ENCODE data around the gene PPP1R7.

PPP1R7 gene

DNA sequence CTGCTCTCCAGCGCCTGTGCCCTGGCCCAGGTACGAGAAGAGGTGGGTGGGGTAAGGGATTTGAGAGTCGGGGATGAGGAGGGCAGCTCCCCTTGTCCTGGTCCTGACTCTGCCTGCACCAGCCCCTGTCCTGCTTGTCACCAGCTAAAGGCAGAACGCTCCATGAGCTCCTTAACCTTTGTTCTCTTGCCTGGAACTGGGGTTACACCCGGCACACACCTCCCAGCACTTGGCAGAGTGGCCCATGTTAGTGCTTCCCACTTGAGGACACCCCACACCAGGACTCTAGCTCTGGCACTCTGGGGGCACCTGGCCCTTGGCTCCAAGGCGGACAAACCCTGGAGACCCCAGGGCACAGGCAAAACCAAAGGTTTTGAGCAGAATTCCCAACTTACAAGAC lies 57.4 kb downstream of the PPP1R7 start:
- in situ Hi-C loops (cut with MboI; ENCODE audit: low sequenced_read_pairs): no loop called here

DNA sequence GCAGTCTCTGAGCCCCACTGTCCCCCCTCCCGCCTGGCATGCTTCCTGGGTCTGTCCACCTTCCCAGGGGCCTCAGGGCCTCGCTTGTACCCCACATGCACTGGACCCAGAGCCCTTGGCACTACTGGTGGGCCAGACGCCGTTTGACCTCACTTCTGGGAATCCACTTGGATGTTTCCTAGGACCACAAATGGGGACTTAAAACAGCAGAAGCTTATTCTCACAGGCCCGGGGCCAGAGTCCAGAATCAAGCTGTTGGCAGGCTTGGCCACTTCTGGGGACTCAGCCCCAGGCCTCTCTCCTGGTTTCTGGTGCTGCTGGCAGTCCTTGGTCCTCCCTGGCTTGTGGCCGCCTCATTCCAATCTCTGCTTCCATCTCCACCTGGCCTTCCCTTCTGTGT lies 57.8 kb downstream of the PPP1R7 start:
- in situ Hi-C loops (cut with MboI; ENCODE audit: low sequenced_read_pairs): no loop called here

DNA sequence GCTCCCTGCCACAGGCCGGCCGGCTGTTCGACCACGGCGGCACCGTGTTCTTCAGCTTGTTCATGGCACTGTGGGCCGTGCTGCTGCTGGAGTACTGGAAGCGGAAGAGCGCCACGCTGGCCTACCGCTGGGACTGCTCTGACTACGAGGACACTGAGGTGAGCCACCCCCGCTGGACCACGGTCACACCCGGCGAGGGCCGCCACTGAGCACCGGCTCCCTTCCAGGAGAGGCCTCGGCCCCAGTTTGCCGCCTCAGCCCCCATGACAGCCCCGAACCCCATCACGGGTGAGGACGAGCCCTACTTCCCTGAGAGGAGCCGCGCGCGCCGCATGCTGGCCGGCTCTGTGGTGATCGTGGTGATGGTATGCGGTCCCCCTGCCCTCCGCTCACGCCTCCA lies 59.0 kb downstream of the PPP1R7 start:
- in situ Hi-C loops (cut with MboI; ENCODE audit: low sequenced_read_pairs): no loop called here

DNA sequence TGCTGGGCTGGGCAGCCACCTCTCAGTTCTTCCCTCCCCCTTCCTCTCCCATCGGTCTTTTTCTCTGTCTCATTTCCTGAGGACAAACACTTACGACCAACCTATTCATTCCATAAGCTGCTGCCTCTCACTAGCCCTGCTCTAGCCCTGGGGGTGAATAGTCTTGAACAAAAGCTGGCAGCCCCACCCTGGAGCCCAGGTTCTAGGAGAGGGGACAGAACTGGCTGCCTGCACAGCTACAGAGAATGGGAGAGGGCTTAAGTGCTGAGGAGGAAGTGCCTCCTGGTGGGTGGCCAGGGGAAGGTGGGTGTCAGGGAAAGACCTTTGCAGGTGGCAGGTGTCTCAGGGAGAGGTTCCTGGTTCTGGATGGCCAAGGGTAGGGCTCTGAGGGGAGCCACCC lies 61.0 kb downstream of the PPP1R7 start:
- in situ Hi-C loops (cut with MboI; ENCODE audit: low sequenced_read_pairs): no loop called here

DNA sequence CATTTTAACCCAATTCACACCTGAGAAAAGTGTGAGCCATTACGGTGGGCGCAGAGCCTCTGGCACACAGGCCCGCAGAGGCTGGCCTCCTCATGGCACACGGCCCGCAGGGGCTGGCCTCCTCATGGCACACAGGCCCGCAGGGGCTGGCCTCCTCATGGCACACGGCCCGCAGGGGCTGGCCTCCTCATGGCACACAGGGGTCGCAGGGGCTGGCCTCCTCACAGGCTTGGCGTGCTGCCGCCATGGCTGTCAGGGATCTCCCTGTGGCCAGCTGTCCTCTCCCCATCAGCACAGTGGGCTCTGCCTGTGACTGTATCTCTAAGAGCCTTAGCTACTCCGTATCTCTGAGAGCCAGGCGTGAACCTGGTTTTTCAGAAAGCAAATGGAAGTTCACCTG lies 62.8 kb downstream of the PPP1R7 start:
- in situ Hi-C loops (cut with MboI; ENCODE audit: low sequenced_read_pairs): no loop called here

DNA sequence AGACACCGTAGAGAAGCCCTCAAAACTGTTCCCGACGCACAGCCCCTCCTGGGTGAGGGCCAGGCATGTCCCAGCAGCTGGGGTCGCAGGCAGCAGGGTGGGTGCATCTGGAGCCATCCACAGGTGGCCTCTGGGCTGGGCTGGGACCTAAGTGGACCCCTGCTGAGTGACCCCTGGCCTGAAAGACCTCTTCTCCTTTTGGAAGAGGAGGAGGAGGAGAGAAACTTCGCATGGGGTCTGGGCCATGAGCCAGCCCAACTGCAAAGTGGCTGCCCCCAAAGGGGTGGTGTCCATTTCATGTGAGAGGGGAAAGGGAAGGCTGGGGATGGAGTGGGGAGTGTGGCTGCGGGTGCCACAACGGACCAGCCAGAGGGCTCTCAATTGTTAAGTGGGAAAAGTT lies 63.3 kb downstream of the PPP1R7 start:
- in situ Hi-C loops (cut with MboI; ENCODE audit: low sequenced_read_pairs): no loop called here

DNA sequence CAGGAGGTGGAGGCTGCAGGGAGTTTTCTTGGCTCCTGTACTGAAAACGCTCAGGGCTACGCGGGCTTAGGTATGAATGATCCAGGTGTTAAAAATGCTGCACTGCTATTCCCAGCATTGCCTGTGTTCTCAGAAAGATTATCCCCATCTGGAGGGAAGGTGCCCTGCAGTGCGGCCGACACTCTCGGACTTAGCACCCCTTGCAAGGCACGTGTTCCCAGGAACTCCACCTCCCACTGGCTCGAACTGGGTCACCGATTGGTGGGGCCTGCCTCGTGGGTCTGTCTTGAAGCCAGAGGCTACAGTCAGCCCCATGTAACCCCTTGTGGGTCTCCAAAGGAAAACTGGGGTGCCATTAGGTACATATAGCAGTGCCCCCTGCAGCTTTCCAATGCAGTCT lies 63.9 kb downstream of the PPP1R7 start:
- in situ Hi-C loops (cut with MboI; ENCODE audit: low sequenced_read_pairs): no loop called here

DNA sequence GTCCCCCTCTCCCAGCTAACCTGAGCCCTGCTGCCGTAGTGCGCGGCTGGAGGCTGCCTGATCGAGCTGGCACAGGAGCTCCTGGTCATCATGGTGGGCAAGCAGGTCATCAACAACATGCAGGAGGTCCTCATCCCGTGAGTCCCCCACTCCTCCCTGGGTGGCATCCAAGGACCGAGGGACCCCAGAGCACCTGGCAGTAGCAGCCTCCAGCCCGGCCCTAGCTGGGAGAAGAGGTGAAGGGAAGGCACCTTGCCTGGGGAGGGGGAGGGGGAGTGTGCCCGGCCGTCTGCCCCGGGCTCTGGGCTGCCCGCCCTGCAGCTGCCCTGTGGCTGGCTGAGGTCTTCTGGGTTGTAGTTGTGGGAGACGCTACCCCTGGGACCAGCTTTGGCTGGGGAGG lies 64.5 kb downstream of the PPP1R7 start:
- in situ Hi-C loops (cut with MboI; ENCODE audit: low sequenced_read_pairs): no loop called here

DNA sequence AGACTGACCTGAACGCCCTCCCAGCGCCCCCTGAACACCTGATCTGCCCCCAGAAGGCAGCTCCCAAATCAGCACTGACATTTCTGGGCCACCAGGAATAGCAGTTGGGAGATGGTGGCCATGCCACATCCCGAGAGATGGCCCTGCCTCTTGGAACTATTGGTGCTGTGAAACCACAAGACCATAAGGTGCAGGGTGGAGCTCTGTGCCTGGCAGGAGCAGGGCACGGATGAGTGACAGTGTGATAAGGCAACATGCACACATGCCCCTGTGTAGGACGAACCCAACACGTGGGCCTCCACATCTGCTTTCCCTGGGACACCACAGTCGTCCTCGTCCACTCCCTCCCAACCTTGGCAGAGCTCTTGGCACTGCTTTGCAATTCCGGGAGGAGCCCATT lies 65.2 kb downstream of the PPP1R7 start:
- in situ Hi-C loops (cut with MboI; ENCODE audit: low sequenced_read_pairs): no loop called here

DNA sequence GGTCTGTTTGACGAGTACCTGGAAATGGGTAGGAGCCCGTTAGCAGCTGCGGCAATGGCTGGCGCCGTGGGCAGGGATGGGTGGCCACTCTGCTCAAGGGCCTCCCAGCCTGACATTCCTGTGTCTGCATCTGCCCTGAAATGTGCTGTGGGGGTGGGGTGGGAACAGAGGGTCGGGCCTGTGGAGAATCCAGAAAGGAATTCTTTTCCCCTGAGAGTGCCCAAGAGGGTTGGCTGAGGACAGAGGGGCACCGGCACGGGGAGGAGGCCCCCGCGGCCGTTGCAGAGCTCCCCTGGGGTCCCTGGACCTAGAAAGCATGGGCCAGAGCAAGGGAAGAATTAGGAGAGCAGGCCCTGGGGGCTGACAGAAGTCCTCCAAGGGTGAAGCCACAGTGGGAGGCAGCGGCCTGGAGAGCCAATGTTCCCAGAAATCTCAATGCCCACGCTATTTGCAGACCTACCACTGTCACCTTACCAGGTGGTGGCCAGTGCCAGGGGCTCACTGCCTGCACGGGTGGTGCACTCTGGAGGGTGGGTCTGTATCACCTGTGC lies 66.0 kb downstream of the PPP1R7 start:
- in situ Hi-C loops (cut with MboI; ENCODE audit: low sequenced_read_pairs): no loop called here

DNA sequence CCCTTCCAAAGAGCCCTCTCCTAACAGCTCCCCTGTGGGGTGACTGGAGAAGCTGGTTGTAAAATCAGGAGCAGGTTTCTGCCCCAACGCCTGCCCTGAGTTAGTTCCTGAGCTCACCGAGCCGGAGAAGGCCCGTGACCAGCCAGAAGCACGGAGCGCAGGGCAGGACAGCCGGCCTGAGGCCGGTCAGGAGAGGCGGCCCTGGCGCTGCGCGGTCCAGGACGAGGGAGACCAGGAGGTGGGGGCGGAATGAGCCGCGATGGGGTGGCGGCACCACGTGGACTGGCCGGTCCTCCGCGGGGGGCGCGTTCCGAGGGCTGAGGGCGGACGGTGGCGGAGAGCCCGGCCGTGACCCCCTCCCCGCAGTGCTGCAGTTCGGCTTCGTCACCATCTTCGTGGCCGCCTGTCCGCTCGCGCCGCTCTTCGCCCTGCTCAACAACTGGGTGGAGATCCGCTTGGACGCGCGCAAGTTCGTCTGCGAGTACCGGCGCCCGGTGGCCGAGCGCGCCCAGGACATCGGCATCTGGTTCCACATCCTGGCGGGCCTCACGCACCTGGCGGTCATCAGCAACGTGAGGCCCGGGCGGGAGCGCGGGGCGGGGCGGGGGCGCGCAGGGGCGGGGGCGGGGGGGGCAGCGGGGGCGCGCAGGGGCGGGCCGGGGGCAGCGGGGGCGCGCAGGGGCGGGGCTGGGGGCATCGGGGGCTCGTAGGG lies 67.2 kb downstream of the PPP1R7 start:
- in situ Hi-C loops (cut with MboI; ENCODE audit: low sequenced_read_pairs): no loop called here

DNA sequence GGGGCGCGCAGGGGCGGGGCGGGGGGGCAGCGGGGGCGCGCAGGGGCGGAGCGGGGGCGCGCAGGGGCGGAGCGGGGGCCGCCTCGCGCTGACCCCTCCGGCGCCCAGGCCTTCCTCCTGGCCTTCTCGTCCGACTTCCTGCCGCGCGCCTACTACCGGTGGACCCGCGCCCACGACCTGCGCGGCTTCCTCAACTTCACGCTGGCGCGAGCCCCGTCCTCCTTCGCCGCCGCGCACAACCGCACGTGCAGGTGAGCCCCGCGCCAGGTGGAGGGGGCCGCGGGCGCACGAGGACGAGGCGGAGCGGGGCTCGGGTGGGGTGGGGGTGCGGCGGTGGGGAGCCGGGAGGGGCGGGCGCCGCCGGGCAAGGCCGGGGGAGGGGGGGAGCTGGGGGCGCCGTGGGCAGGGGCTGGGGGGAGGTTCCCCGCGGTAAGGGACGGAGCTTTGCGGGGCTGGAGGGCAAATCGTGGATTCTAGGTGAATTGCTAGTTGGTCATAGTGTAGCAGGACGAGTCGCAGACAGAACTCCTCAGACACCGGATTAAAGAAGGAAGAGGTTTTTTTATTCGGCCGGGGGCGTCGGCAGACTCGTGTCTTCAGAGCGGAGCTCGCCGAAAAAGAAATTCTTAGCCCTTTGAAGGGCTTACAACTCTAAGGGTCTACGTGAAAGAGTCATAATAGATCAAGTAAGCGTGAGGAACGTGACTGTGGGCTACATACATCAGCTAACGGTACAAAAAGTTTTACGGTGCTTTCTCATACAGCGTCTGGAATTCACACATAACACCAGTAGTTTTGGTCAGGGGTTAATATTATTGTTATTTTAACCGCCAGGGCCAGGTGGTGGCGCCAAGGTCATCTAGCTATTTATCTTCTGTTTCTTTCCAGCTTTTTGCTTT lies 68.1 kb downstream of the PPP1R7 start:
- in situ Hi-C loops (cut with MboI; ENCODE audit: low sequenced_read_pairs): no loop called here

DNA sequence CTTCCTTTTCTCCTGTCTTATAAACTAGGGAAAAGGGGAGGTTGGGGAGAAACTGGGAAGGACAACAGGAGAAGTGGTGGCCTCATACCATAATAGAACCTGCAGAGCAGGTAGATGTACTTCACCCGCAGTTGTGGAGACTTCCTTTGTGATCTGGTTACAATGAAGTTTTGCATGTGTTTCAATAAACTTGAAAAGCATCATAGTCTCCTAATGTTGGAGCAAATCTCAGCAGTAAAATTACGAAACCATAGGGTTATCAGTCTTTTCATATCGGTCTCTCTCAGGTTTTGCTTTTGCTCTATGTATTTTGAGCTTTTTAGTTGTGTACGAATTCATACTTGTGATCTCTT lies 68.7 kb downstream of the PPP1R7 start:
- in situ Hi-C loops (cut with MboI; ENCODE audit: low sequenced_read_pairs): no loop called here

DNA sequence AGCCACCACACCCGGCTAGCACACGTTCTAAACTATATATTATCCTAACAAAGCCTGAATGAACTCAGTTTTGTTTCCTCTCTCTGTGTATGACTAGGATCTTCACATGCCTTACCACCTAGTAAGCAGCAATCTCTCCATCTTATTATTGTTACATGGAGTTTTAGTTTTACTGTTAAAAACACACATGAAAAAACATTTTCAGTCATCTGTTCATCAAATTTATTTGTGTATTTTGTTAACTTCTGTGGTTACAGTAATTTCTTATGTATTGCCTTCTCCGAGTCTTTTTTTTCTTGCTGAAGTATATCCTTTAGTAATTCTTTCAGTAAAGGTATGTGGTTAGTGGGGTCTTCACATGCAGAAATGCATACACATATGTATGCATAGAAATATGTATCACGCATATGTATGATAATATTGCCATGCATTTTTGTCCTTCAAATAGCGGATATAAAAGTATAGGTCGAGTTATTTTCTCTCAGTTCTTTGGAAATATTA lies 69.6 kb downstream of the PPP1R7 start:
- in situ Hi-C loops (cut with MboI; ENCODE audit: low sequenced_read_pairs): no loop called here

DNA sequence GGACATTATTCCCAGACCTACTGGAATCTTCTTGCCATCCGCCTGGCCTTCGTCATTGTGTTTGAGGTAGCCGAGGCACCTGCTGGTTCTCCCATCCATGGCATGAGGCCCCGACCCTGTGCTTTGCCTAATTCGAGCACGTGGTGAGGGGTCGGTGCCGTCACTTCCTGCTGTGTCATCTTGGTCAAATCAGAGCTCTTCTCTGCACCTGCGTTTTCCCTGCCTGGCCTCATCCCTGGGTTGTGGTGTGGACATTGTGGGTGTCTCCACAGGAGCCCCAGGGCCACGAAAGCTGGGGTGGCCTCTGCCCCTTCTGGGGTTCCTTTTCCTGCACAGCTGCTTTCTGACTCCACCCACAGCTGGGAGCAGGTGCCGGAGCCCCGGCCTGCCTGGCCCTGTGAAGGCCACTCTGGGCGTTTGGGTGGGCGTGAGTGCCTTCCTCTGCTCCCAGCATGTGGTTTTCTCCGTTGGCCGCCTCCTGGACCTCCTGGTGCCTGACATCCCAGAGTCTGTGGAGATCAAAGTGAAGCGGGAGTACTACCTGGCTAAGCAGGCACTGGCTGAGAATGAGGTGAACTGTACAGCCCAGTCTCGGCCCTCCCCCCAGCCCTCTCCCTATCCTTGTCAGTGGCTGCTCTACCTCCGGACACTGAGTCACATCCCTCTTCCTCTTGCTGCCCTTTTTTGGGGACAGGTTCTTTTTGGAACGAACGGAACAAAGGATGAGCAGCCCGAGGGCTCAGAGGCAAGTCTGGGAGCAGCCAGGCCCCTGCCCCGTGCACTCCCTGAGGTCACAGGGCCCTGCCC lies 73.1 kb downstream of the PPP1R7 start:
- in situ Hi-C loops (cut with MboI; ENCODE audit: low sequenced_read_pairs): no loop called here

DNA sequence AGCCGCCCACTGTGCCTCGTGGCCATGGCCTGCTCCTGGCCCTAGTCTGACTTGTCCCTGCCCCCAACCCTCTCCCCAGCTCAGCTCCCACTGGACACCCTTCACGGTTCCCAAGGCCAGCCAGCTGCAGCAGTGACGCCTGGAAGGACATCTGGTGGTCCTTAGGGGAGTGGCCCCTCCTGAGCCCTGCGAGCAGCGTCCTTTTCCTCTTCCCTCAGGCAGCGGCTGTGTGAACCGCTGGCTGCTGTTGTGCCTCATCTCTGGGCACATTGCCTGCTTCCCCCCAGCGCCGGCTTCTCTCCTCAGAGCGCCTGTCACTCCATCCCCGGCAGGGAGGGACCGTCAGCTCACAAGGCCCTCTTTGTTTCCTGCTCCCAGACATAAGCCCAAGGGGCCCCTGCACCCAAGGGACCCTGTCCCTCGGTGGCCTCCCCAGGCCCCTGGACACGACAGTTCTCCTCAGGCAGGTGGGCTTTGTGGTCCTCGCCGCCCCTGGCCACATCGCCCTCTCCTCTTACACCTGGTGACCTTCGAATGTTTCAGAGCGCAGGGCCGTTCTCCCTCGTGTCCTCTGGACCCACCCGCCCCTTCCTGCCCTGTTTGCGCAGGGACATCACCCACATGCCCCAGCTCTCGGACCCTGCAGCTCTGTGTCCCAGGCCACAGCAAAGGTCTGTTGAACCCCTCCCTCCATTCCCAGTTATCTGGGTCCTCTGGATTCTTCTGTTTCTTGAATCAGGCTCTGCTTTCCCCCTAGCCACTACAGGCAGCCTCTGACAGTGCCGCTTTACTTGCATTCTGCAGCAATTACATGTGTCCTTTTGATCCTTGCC lies 74.0 kb downstream of the PPP1R7 start:
- in situ Hi-C loops (cut with MboI; ENCODE audit: low sequenced_read_pairs): no loop called here

DNA sequence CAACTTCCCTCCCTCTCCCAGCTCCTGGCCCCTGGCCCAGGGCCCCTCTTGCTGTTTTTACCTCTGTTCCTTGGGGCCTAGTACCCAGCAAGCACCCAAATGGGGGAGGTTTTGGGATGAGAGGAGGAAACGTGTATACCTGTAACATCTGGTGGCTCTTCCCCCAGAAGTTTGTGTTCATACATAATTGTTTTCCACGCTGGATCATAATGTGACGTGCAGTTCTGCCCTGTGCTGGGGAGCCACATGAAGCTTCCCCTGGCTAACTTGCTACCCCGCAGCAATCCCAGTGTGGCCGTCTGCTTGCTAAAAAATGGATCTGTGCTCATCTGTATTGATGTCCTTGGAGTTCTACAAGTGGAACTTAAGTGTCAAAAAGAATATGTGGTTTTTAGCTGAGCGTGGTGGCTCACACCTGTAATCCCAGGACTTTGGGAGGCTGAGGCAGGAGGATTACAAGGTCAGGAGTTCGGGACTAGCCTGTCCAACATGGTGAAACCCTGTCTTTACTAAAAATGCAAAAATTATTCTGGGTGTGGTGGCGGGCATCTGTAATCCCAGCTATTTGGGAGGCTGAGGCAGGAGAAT lies 74.7 kb downstream of the PPP1R7 start:
- in situ Hi-C loops (cut with MboI; ENCODE audit: low sequenced_read_pairs): no loop called here

DNA sequence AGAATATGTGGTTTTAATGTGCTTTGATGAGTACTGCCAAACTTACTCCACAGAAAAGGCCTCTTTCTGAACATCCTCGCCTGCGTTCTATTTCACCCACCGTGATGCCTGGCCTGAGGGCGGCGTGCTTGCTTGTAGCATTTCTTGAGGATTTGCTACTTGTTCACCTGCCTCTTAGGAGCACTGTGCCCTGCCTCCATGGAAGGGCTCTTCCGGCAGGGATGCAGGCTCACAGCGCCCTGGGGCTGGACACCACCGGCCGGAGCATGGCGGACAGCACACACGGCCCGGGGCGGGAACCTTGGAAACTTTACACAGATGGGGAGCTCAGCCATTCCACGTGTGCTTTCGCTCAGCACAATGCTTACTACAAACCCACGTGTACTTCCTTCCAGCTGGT lies 75.3 kb downstream of the PPP1R7 start:
- in situ Hi-C loops (cut with MboI; ENCODE audit: low sequenced_read_pairs): no loop called here

DNA sequence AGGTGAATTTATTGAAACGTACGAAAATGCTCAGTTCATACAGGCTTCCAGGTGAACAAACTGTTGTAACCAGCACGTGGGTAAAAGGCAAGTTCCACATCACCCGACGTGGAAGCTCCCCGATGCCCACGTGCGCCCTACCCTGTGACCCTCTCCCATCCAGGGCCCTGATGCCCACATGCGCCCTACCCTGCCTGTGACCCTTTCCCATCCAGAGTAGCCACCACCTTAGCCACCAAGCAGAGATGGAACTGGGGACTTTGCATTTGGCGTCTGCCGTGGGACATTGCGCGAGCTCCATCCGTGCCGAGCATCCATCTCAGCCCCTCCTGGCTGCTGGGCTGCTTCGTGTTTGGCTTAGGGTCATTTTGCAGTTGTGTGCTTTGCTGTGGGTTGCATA lies 75.7 kb downstream of the PPP1R7 start:
- in situ Hi-C loops (cut with MboI; ENCODE audit: low sequenced_read_pairs): no loop called here
